OCI-LY1 (cell line): ENCODE data around the gene RAB3C.

Source experiments
- H2AFZ ChIP-seq: fragments of 200-600 bp; sonication (generic), shearing (Covaris generic); 2 replicates; pipeline ENCODE4 v1.6.0; 2014; ENCODE audit warnings: antibody characterized with exemption, mild to moderate bottlenecking, low read length
- H3F3A ChIP-seq: fragments of 200-600 bp; sonication (generic), shearing (Covaris generic); 2 replicates; pipeline ENCODE4 v1.6.0; 2014; ENCODE audit warnings: mild to moderate bottlenecking, antibody characterized with exemption, low read length, moderate library complexity; ENCODE audit not compliant: insufficient read depth
- H3K27ac ChIP-seq: fragments of 200-600 bp; sonication (generic); 2 replicates; pipeline ENCODE4 v1.5.1; 2014; ENCODE audit warnings: low read length, mixed run types, mild to moderate bottlenecking, low read depth; ENCODE audit not compliant: poor library complexity, severe bottlenecking
- H3K27me3 ChIP-seq: fragments of 200-600 bp; sonication (generic); 2 replicates; pipeline ENCODE4 v1.6.0; 2014; ENCODE audit warnings: antibody characterized with exemption, mild to moderate bottlenecking, low read length, moderate library complexity; ENCODE audit not compliant: insufficient read depth
- H3K36me3 ChIP-seq: fragments of 200-600 bp; sonication (generic); 2 replicates; pipeline ENCODE4 v1.6.1; 2014; ENCODE audit warnings: mild to moderate bottlenecking, antibody characterized with exemption, low read length, moderate library complexity, mixed read lengths; ENCODE audit not compliant: insufficient read depth
- H3K4me1 ChIP-seq: fragments of 200-600 bp; sonication (generic); 2 replicates; pipeline ENCODE4 v1.5.1; 2014; ENCODE audit warnings: mild to moderate bottlenecking, low read length, moderate library complexity; ENCODE audit not compliant: insufficient read depth, severe bottlenecking
- H3K4me2 ChIP-seq: fragments of 200-600 bp; sonication (generic), shearing (Covaris generic); 2 replicates; pipeline ENCODE4 v1.6.1; 2014; ENCODE audit warnings: low read length
- H3K4me3 ChIP-seq: fragments of 200-600 bp; sonication (generic); 2 replicates; pipeline ENCODE4 v1.5.1; 2014; ENCODE audit warnings: low read length, low read depth, mild to moderate bottlenecking, mixed read lengths; ENCODE audit not compliant: poor library complexity, severe bottlenecking
- H3K79me2 ChIP-seq: fragments of 200-600 bp; shearing (Covaris generic); 2 replicates; pipeline ENCODE4 v1.6.1; 2016; ENCODE audit warnings: mixed run types, low read length, mixed read lengths; ENCODE audit not compliant: insufficient read depth
- H3K9ac ChIP-seq: fragments of 200-600 bp; sonication (generic), shearing (Covaris generic); 2 replicates; pipeline ENCODE4 v1.6.1; 2014; ENCODE audit warnings: mild to moderate bottlenecking, low read length, mixed read lengths
- H3K9me2 ChIP-seq: fragments of 200-600 bp; sonication (generic), shearing (Covaris generic); 2 replicates; pipeline ENCODE4 v1.6.1; 2014; ENCODE audit warnings: low read depth, mild to moderate bottlenecking, low read length, mixed read lengths
- H3K9me3 ChIP-seq: fragments of 200-600 bp; shearing (Covaris generic); 2 replicates; pipeline ENCODE4 v1.6.1; 2014; ENCODE audit warnings: low read length, mixed read lengths
- H4K20me1 ChIP-seq: fragments of 200-600 bp; sonication (generic), shearing (Covaris generic); 2 replicates; pipeline ENCODE4 v1.6.0; 2016; ENCODE audit warnings: mild to moderate bottlenecking, low read length; ENCODE audit not compliant: insufficient read depth
- CTCF ChIP-seq: fragments of 200-600 bp; sonication (generic), shearing (Covaris generic); IDR thresholded peaks from 2 replicates; pipeline ENCODE4 v1.5.1; 2017; ENCODE audit warnings: mild to moderate bottlenecking, antibody characterized with exemption, low read length, moderate library complexity, mixed read lengths
- EZH2 ChIP-seq: fragments of 200-600 bp; sonication (generic), shearing (Covaris generic); IDR thresholded peaks from 2 replicates; pipeline ENCODE4 v1.8.0; 2017; ENCODE audit warnings: borderline replicate concordance, mixed run types, mild to moderate bottlenecking, antibody characterized with exemption, low read length, moderate library complexity, mixed read lengths

Gene RAB3C

DNA sequence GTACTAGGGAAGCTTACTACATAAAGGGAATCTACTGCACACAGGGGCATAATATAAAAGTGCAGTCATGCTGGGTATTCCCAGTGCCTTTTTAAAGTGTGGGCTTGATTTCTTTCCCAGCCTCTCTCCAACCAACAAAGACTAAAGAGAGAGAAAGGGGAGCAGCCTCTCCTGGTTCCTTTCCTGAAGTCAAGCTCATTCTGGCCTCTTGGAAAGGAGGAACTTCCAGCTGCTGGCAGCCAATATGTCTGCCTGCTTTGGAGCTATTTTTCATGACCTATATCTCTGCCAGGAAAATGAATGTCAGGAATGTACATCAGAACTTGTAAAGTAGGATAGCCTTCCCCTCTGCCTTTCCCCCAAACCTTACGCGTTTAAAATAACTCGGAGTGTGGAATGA is 57.1 kb downstream of the RAB3C start:
- H2AFZ ChIP-seq = no peak overlapping the region

GRCh38 chr5:58641533-58641932 is 58.7 kb downstream of the RAB3C start:
- H3F3A ChIP-seq = no peaks in the 10 kb centered on the region
- no peak overlapping the region for H3K4me2 ChIP-seq
- H4K20me1 ChIP-seq = no peaks in the 10 kb centered on the region
- no peaks in the 10 kb centered on the region for H3K4me1 ChIP-seq
- no peaks in the 10 kb centered on the region for H3K9me3 ChIP-seq
- no peak overlapping the region for H3K4me3 ChIP-seq
- no peaks in the 10 kb centered on the region for H3K36me3 ChIP-seq
- no peak overlapping the region for H3K9ac ChIP-seq
- H3K9me2 ChIP-seq = no peaks in the 10 kb centered on the region
- H3K79me2 ChIP-seq = no peaks in the 10 kb centered on the region
- H3K27ac ChIP-seq = no peak overlapping the region
- TF ChIP-seq EZH2 (no peak), CTCF (no peak)
- no peaks in the 10 kb centered on the region for H3K27me3 ChIP-seq
- no peak overlapping the region for H2AFZ ChIP-seq

More for the DNA sequence above, 57.1 kb downstream of the RAB3C start:
- Histone ChIP-seq H3K4me3 (no peak overlapping the region), H3K9ac (no peak overlapping the region), H3K27me3 (no peaks in the 10 kb centered on the region), H3F3A (no peaks in the 10 kb centered on the region), H4K20me1 (no peaks in the 10 kb centered on the region), H3K27ac (no peak overlapping the region), H3K4me1 (no peaks in the 10 kb centered on the region), H3K9me2 (no peaks in the 10 kb centered on the region), H3K36me3 (no peaks in the 10 kb centered on the region), H3K79me2 (no peaks in the 10 kb centered on the region), H3K9me3 (no peaks in the 10 kb centered on the region), H3K4me2 (no peak overlapping the region)
- TF ChIP-seq CTCF (no peak), EZH2 (no peak)

DNA sequence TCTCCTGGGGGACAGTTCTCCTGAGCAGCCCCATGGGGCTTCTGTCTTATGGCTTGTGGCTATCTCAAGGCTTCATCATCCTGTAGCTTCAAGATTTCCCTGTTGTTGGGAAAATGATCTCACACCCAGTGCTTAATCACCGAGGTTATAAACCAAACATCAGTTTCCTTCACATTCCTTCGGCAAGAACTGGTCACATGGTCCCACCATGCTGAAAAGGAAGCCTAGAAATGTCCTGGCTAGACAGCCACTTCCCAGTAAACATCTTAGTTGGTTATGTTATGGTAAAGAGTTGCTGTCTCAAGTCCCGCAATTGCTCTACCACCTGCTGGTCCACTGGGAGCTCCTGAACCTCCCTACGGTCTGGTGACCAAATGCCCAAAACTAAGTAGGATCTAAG is 66.0 kb downstream of the RAB3C start:
- Histone ChIP-seq H2AFZ (no peak overlapping the region), H3K4me3 (no peak overlapping the region), H3K27ac (no peak overlapping the region), H3K27me3 (no peaks in the 10 kb centered on the region), H3K9me2 (no peaks in the 10 kb centered on the region), H3K4me1 (no peaks in the 10 kb centered on the region), H3F3A (no peaks in the 10 kb centered on the region), H4K20me1 (no peaks in the 10 kb centered on the region), H3K9ac (no peak overlapping the region), H3K79me2 (no peaks in the 10 kb centered on the region), H3K4me2 (no peak overlapping the region), H3K36me3 (no peaks in the 10 kb centered on the region), H3K9me3 (no peaks in the 10 kb centered on the region)
- TF ChIP-seq CTCF (no peak), EZH2 (no peak)
